DOHH2 (cell line): ENCODE data around the gene PIGQ.

Experiments used
- EZH2phosphoT487 ChIP-seq: fragments of 200-600 bp; sonication (generic); IDR thresholded peaks from 2 replicates; pipeline ENCODE4 v1.6.1; 2017; ENCODE audit warnings: borderline replicate concordance, mild to moderate bottlenecking, antibody characterized with exemption, low read length, moderate library complexity, mixed read lengths
- TF ChIP-seq, protein P1 (sequence below): fragments of 200-600 bp; sonication (generic); IDR thresholded peaks from one replicate; pipeline ENCODE4 v1.5.1; 2014; ENCODE audit warnings: antibody characterized with exemption, mild to moderate bottlenecking, low read depth, low read length; ENCODE audit not compliant: poor library complexity, severe bottlenecking

DNA sequence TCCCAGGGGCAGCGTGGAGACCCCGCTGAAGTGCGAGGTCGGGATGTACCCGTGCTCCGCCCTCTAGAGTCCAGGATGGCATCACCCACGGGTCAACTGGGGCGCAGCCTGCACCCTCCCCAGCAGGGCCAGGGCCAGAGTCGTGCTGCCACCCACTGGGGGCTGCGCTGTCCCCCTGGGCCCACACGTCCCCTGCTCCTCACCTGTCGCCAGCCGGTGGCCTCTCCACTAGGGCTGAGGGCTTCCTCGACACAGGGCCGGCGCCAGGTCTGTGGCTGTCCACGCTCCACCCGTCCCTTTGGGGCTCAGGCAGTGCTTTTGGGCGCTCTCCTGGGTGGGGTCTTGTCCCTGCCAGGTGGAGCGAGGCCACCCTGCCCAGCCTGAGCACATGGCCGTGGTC, 21.2 kb upstream of the PIGQ start:
- TF ChIP-seq, protein P1, sequence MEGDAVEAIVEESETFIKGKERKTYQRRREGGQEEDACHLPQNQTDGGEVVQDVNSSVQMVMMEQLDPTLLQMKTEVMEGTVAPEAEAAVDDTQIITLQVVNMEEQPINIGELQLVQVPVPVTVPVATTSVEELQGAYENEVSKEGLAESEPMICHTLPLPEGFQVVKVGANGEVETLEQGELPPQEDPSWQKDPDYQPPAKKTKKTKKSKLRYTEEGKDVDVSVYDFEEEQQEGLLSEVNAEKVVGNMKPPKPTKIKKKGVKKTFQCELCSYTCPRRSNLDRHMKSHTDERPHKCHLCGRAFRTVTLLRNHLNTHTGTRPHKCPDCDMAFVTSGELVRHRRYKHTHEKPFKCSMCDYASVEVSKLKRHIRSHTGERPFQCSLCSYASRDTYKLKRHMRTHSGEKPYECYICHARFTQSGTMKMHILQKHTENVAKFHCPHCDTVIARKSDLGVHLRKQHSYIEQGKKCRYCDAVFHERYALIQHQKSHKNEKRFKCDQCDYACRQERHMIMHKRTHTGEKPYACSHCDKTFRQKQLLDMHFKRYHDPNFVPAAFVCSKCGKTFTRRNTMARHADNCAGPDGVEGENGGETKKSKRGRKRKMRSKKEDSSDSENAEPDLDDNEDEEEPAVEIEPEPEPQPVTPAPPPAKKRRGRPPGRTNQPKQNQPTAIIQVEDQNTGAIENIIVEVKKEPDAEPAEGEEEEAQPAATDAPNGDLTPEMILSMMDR: no peak
- no peak for TF ChIP-seq EZH2phosphoT487
